OCI-LY1 (cell line): Measurements from ENCODE around the gene DAZAP1.

Experiments used
- H2AFZ ChIP-seq: fragments of 200-600 bp; sonication (generic), shearing (Covaris generic); 2 replicates; pipeline ENCODE4 v1.6.0; 2014; ENCODE audit warnings: antibody characterized with exemption, mild to moderate bottlenecking, low read length
- H3F3A ChIP-seq: fragments of 200-600 bp; sonication (generic), shearing (Covaris generic); 2 replicates; pipeline ENCODE4 v1.6.0; 2014; ENCODE audit warnings: mild to moderate bottlenecking, antibody characterized with exemption, low read length, moderate library complexity; ENCODE audit not compliant: insufficient read depth
- H3K27ac ChIP-seq: fragments of 200-600 bp; sonication (generic); 2 replicates; pipeline ENCODE4 v1.5.1; 2014; ENCODE audit warnings: low read length, mixed run types, mild to moderate bottlenecking, low read depth; ENCODE audit not compliant: poor library complexity, severe bottlenecking
- H3K27me3 ChIP-seq: fragments of 200-600 bp; sonication (generic); 2 replicates; pipeline ENCODE4 v1.6.0; 2014; ENCODE audit warnings: antibody characterized with exemption, mild to moderate bottlenecking, low read length, moderate library complexity; ENCODE audit not compliant: insufficient read depth
- H3K36me3 ChIP-seq: fragments of 200-600 bp; sonication (generic); 2 replicates; pipeline ENCODE4 v1.6.1; 2014; ENCODE audit warnings: mild to moderate bottlenecking, antibody characterized with exemption, low read length, moderate library complexity, mixed read lengths; ENCODE audit not compliant: insufficient read depth
- H3K4me1 ChIP-seq: fragments of 200-600 bp; sonication (generic); 2 replicates; pipeline ENCODE4 v1.5.1; 2014; ENCODE audit warnings: mild to moderate bottlenecking, low read length, moderate library complexity; ENCODE audit not compliant: insufficient read depth, severe bottlenecking
- H3K4me2 ChIP-seq: fragments of 200-600 bp; sonication (generic), shearing (Covaris generic); 2 replicates; pipeline ENCODE4 v1.6.1; 2014; ENCODE audit warnings: low read length
- H3K4me3 ChIP-seq: fragments of 200-600 bp; sonication (generic); 2 replicates; pipeline ENCODE4 v1.5.1; 2014; ENCODE audit warnings: low read length, low read depth, mild to moderate bottlenecking, mixed read lengths; ENCODE audit not compliant: poor library complexity, severe bottlenecking
- H3K79me2 ChIP-seq: fragments of 200-600 bp; shearing (Covaris generic); 2 replicates; pipeline ENCODE4 v1.6.1; 2016; ENCODE audit warnings: mixed run types, low read length, mixed read lengths; ENCODE audit not compliant: insufficient read depth
- H3K9ac ChIP-seq: fragments of 200-600 bp; sonication (generic), shearing (Covaris generic); 2 replicates; pipeline ENCODE4 v1.6.1; 2014; ENCODE audit warnings: mild to moderate bottlenecking, low read length, mixed read lengths
- H3K9me2 ChIP-seq: fragments of 200-600 bp; sonication (generic), shearing (Covaris generic); 2 replicates; pipeline ENCODE4 v1.6.1; 2014; ENCODE audit warnings: low read depth, mild to moderate bottlenecking, low read length, mixed read lengths
- H3K9me3 ChIP-seq: fragments of 200-600 bp; shearing (Covaris generic); 2 replicates; pipeline ENCODE4 v1.6.1; 2014; ENCODE audit warnings: low read length, mixed read lengths
- H4K20me1 ChIP-seq: fragments of 200-600 bp; sonication (generic), shearing (Covaris generic); 2 replicates; pipeline ENCODE4 v1.6.0; 2016; ENCODE audit warnings: mild to moderate bottlenecking, low read length; ENCODE audit not compliant: insufficient read depth
- EZH2 ChIP-seq: fragments of 200-600 bp; sonication (generic), shearing (Covaris generic); IDR thresholded peaks from 2 replicates; pipeline ENCODE4 v1.8.0; 2017; ENCODE audit warnings: borderline replicate concordance, mixed run types, mild to moderate bottlenecking, antibody characterized with exemption, low read length, moderate library complexity, mixed read lengths
- TF ChIP-seq, protein P1 (sequence below): fragments of 200-600 bp; sonication (generic), shearing (Covaris generic); IDR thresholded peaks from 2 replicates; pipeline ENCODE4 v1.5.1; 2017; ENCODE audit warnings: mild to moderate bottlenecking, antibody characterized with exemption, low read length, moderate library complexity, mixed read lengths

The DAZAP1 gene

DNA sequence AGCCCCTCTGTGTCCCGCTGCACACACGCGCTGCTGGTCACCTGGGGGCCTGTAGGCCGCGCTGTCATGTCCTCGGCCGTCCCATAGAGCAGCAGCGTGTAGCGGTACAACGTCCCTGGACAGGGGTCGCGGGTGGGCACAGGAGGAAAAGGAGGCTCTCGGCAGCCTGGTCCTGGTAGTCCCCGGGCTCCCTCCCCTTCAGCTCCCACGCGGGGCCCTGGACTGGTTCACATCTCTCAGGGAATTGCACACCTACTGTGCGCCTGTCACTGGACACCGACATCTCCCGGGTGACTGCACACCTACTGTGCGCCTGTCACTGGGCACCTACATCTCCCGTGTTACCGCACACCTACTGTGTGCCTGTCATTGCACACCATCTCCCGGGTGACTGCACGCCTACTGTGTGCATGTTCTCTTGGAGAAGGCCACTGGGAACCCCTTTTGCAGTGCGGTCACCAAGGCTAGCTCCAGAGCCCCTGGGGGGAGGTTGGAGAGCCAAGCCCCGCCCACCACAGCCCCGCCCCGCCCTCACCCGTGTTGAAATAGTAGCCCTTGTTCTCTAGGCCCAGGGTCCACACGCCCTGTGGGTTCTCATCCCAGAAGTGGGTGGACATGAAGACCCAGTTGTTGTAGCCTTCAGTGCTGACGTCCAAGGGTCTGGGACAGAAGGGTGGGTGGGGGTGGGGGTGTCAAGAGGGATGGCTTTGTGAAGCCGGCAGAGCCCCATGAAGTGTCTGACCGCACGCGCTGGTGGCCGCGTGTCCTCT, 75.2 kb downstream of the DAZAP1 start:
- H4K20me1 ChIP-seq: no peaks in the 10 kb centered on the region
- H3K9me2 ChIP-seq: no peaks in the 10 kb centered on the region
- no peaks in the 10 kb centered on the region for H3F3A ChIP-seq
- H3K27me3 ChIP-seq: no peaks in the 10 kb centered on the region; the same call in 1 of the 2 replicates
- no peaks in the 10 kb centered on the region for H3K9me3 ChIP-seq
- no peak overlapping the region for H3K27ac ChIP-seq
- no peak overlapping the region for H3K4me3 ChIP-seq
- H2AFZ ChIP-seq: no peak overlapping the region
- peaks cover 14% of the 10 kb centered on the region for H3K4me1 ChIP-seq
- no peaks in the 10 kb centered on the region for H3K36me3 ChIP-seq
- no peak overlapping the region for H3K9ac ChIP-seq
- H3K79me2 ChIP-seq: no peaks in the 10 kb centered on the region
- H3K4me2 ChIP-seq: no peak overlapping the region
- TF ChIP-seq, protein P1, sequence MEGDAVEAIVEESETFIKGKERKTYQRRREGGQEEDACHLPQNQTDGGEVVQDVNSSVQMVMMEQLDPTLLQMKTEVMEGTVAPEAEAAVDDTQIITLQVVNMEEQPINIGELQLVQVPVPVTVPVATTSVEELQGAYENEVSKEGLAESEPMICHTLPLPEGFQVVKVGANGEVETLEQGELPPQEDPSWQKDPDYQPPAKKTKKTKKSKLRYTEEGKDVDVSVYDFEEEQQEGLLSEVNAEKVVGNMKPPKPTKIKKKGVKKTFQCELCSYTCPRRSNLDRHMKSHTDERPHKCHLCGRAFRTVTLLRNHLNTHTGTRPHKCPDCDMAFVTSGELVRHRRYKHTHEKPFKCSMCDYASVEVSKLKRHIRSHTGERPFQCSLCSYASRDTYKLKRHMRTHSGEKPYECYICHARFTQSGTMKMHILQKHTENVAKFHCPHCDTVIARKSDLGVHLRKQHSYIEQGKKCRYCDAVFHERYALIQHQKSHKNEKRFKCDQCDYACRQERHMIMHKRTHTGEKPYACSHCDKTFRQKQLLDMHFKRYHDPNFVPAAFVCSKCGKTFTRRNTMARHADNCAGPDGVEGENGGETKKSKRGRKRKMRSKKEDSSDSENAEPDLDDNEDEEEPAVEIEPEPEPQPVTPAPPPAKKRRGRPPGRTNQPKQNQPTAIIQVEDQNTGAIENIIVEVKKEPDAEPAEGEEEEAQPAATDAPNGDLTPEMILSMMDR: no peak
- no peak for TF ChIP-seq EZH2

DNA sequence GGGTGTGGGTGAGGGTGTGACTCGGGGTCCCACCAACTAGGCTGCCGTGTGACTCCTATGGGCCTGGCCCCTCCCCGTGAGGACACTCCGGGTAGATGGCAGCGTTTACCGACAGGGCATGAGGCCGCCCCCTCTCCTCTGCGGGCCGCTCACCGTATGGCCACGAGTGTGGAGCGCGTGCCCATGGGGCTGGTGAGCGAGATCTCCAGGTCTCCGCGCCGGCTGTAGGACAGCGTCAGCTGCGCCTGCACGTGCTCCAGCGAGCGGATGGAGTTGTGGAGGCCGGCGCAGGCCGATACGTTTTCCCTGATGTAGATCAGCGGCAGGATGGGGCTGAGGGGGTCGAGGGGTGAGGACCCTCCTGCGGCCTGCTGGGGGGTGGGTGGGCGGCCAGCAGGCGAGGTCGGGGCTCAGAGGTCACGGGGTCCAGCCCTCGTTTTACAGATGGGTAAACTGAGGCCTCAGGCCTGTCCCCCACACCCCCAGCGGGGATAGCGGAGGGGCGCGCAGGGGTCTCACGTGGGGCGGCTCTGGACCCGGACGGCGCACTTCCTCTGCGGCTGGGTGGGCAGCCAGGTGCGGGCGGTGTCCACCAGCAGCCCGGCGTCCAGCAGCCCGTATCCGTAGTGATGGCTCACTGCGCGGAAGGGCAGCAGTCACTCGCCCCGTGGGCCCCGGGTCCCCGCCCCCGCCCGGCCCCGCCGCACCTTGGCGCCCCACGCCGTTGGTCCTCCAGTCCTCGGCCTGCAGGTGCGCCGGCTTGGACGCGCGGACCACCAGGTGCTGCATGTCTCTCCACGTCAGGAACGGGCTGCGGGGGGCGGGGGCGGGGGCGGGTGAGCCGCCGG, 76.0 kb downstream of the DAZAP1 start:
- Histone ChIP-seq H2AFZ (no peak overlapping the region), H3K4me2 (no peak overlapping the region), H3K27ac (no peak overlapping the region), H3K9ac (no peak overlapping the region), H3K9me2 (no peaks in the 10 kb centered on the region), H3K27me3 (no peaks in the 10 kb centered on the region; the same call in 1 of the 2 replicates), H3F3A (no peaks in the 10 kb centered on the region), H3K4me1 (peaks cover 8% of the 10 kb centered on the region), H3K36me3 (no peaks in the 10 kb centered on the region), H3K79me2 (no peaks in the 10 kb centered on the region), H3K4me3 (no peak overlapping the region), H4K20me1 (no peaks in the 10 kb centered on the region), H3K9me3 (no peaks in the 10 kb centered on the region)
- TF ChIP-seq, protein P1: no peak
- no peak for TF ChIP-seq EZH2

DNA sequence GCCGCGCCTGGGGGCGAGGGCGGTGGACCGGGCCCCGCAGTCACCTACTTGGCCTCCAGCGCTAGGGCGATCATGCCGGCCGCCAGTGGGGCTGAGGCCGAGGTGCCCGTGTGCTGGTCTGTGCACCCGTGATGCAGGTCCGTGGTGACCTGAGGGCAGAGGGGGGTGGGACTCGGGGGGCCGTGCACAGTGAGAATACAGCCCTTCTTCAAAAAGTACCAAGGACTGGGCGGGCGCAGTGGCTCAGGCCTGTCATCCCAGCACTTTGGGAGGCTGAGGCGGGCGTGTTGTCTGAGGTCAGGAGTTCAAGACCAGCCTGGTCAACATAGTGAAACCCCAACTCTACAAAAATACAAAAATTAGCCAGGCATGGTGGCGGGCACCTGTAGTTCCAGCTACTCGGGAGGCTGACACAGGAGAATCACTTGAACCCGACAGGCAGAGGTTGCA, 76.6 kb downstream of the DAZAP1 start:
- H3K36me3 ChIP-seq: no peaks in the 10 kb centered on the region
- no peak overlapping the region for H3K27ac ChIP-seq
- H3K9me3 ChIP-seq: no peaks in the 10 kb centered on the region
- TF ChIP-seq, protein P1: no peak
- no peak for TF ChIP-seq EZH2
- H3K79me2 ChIP-seq: no peaks in the 10 kb centered on the region
- H3K4me3 ChIP-seq: no peak overlapping the region
- peaks cover 6% of the 10 kb centered on the region for H3K4me1 ChIP-seq
- no peaks in the 10 kb centered on the region for H3F3A ChIP-seq
- no peak overlapping the region for H3K9ac ChIP-seq
- no peaks in the 10 kb centered on the region for H3K9me2 ChIP-seq
- H3K27me3 ChIP-seq: no peaks in the 10 kb centered on the region; the same call in 1 of the 2 replicates
- no peak overlapping the region for H3K4me2 ChIP-seq
- no peaks in the 10 kb centered on the region for H4K20me1 ChIP-seq
- no peak overlapping the region for H2AFZ ChIP-seq
